HCT116 (cell line): ENCODE data around the gene MOGAT3. TPM values are rescaled to one million over a fixed set of nuclear protein-coding genes. Genes with fewer than 3 reads are reported as not detected.

Source experiments
- ATAC-seq: fragments of 200-7000 bp; cut with Tn5 transposase; 2 replicates; pipeline ENCODE4 v1.9.1; 2020; ENCODE audit warnings: mild to moderate bottlenecking, moderate library complexity
- BruUV-seq: library from RNA; stranded (reverse); fragments of 400-500 nt; replicated peaks from 2 replicates; lab custom pipeline; 2021; lab: Mats Ljungman, UMichigan
- CTCF ChIA-PET: fragments of 300-600 bp; sonication (Branson Sonifier 250); formaldehyde crosslinking; loops from one replicate; lab custom pipeline; 2021; ENCODE audit warnings: antibody characterized with exemption; lab: Charles Lee
- POLR2A ChIA-PET: fragments of 300-600, 350-600 bp; sonication (Branson Sonifier 250); formaldehyde crosslinking; loops from one replicate; lab custom pipeline; 2021; ENCODE audit warnings: antibody characterized with exemption; lab: Charles Lee
- RAD21 ChIA-PET, 2 experiments: fragments of 300-600 bp; sonication (Branson Sonifier 250); formaldehyde crosslinking; loops; one replicate each; lab custom pipeline; 2023; ENCODE audit warnings: low total read pairs in 2 of 2; ENCODE audit not compliant: uncharacterized antibody in 2 of 2, unreplicated experiment in 2 of 2, low non-redundant PET in 1 of 2; lab: Charles Lee
- DNase-seq: peaks from one replicate; pipeline ENCODE4 v3.0.0-alpha.2; 2010; ENCODE audit warnings: low read depth, low spot score
- H2AFZ ChIP-seq: fragments of 200-600 bp; shearing (Covaris generic), sonication (generic); 2 replicates; pipeline ENCODE4 v1.6.1; 2017; ENCODE audit warnings: low read depth, mixed run types, mixed read lengths, antibody characterized with exemption, low read length; ENCODE audit not compliant: poor library complexity, severe bottlenecking
- H3K27ac ChIP-seq: 2 replicates; pipeline ENCODE4 v1.5.1; 2012; ENCODE audit warnings: low read depth, low read length
- H3K27me3 ChIP-seq: fragments of 200-600 bp; sonication (generic); 2 replicates; pipeline ENCODE4 v1.6.1; 2016; ENCODE audit warnings: mixed run types, low read length, mixed read lengths; ENCODE audit not compliant: insufficient read depth
- H3K36me3 ChIP-seq, 2 experiments: fragments of 200-500 bp in 1 of 2; fragments of 200-600 bp in 1 of 2; sonication (Bioruptor generic) in 1 of 2; sonication (generic) in 1 of 2; 2 replicates each; pipeline versions ENCODE4 v1.5.1 to v1.6.1; 2014 to 2016; ENCODE audit warnings: low read length in 2 of 2, inconsistent platforms in 1 of 2, mixed read lengths in 1 of 2, mixed run types in 1 of 2; ENCODE audit not compliant: insufficient read depth in 2 of 2, control insufficient read depth in 1 of 2
- H3K4me1 ChIP-seq, 2 experiments: fragments of 200-600 bp in 1 of 2; sonication (generic) in 1 of 2; 2 replicates each; pipeline versions ENCODE4 v1.5.1 to v1.6.1; 2012 to 2017; ENCODE audit warnings: low read length in 2 of 2, inconsistent platforms in 1 of 2, mild to moderate bottlenecking in 1 of 2, mixed read lengths in 1 of 2, mixed run types in 1 of 2, moderate library complexity in 1 of 2; ENCODE audit not compliant: insufficient read depth in 2 of 2, control insufficient read depth in 1 of 2
- H3K4me2 ChIP-seq: fragments of 200-600 bp; sonication (generic); 2 replicates; pipeline ENCODE4 v1.6.1; 2017; ENCODE audit warnings: mixed run types, low read length, mixed read lengths
- H3K4me3 ChIP-seq, 2 experiments: fragments of 200-600 bp in 1 of 2; sonication (generic) in 1 of 2; replicated peaks in 1 of 2; 2 replicates each; pipeline ENCODE4 v1.5.1; 2011 to 2016; ENCODE audit warnings: low read length in 2 of 2, control low read depth in 1 of 2, low read depth in 1 of 2, mild to moderate bottlenecking in 1 of 2, mixed read lengths in 1 of 2, mixed run types in 1 of 2
- H3K79me2 ChIP-seq: fragments of 200-600 bp; sonication (generic); 2 replicates; pipeline ENCODE4 v1.6.1; 2017; ENCODE audit warnings: mild to moderate bottlenecking, mixed run types, low read length, moderate library complexity, mixed read lengths; ENCODE audit not compliant: insufficient read depth
- H3K9ac ChIP-seq: fragments of 200-600 bp; sonication (generic); 2 replicates; pipeline ENCODE4 v1.6.1; 2016; ENCODE audit warnings: low read length, mixed read lengths
- H3K9me2 ChIP-seq: fragments of 200-600 bp; sonication (generic), shearing (Covaris generic); 2 replicates; pipeline ENCODE4 v1.6.1; 2017; ENCODE audit warnings: mixed run types, mild to moderate bottlenecking, moderate library complexity; ENCODE audit not compliant: insufficient read depth
- H3K9me3 ChIP-seq, 2 experiments: fragments of 200-500 bp in 1 of 2; fragments of 200-600 bp in 1 of 2; sonication (Bioruptor generic) in 1 of 2; sonication (generic) in 1 of 2; 2 replicates each; pipeline ENCODE4 v1.6.1; 2014 to 2017; ENCODE audit warnings: low read length in 2 of 2, mixed read lengths in 2 of 2, inconsistent platforms in 1 of 2, low read depth in 1 of 2, mild to moderate bottlenecking in 1 of 2, mixed run types in 1 of 2, moderate library complexity in 1 of 2; ENCODE audit not compliant: control insufficient read depth in 1 of 2, insufficient read depth in 1 of 2
- H4K20me1 ChIP-seq: fragments of 200-600 bp; sonication (generic), shearing (Covaris generic); 2 replicates; pipeline ENCODE4 v1.6.1; 2017; ENCODE audit warnings: mixed run types, mild to moderate bottlenecking, moderate library complexity; ENCODE audit not compliant: insufficient read depth
- CBX3 ChIP-seq: IDR thresholded peaks from 2 replicates; pipeline ENCODE4 v1.6.1; 2012; ENCODE audit warnings: low read depth
- CEBPB ChIP-seq: IDR thresholded peaks from 2 replicates; pipeline ENCODE4 v1.6.1; 2012; ENCODE audit warnings: low read depth
- EGR1 ChIP-seq: IDR thresholded peaks from 2 replicates; pipeline ENCODE4 v1.6.1; 2012; ENCODE audit warnings: low read depth
- EZH2 ChIP-seq: fragments of 200-600 bp; sonication (generic); IDR thresholded peaks from 2 replicates; pipeline ENCODE4 v1.6.1; 2017; ENCODE audit warnings: antibody characterized with exemption, mixed run types
- EZH2phosphoT487 ChIP-seq: fragments of 200-600 bp; IDR thresholded peaks from 2 replicates; pipeline ENCODE4 v1.6.1; 2018; ENCODE audit warnings: antibody characterized with exemption, borderline replicate concordance
- FOSL1 ChIP-seq: IDR thresholded peaks from 2 replicates; pipeline ENCODE4 v1.6.1; 2012; ENCODE audit warnings: low read depth
- POLR2A ChIP-seq: IDR thresholded peaks from 2 replicates; pipeline ENCODE4 v1.7.0; 2011; ENCODE audit warnings: borderline replicate concordance; ENCODE audit not compliant: insufficient read depth, insufficient read length; ENCODE audit errors: extremely low read depth
- POLR2AphosphoS5 ChIP-seq: IDR thresholded peaks from 2 replicates; pipeline ENCODE4 v1.6.1; 2011; ENCODE audit warnings: mild to moderate bottlenecking, low read depth, low read length, moderate library complexity
- SIN3A ChIP-seq: IDR thresholded peaks from 2 replicates; pipeline ENCODE4 v1.6.1; 2012; ENCODE audit warnings: low read depth
- SP1 ChIP-seq: IDR thresholded peaks from 2 replicates; pipeline ENCODE4 v1.6.1; 2012; ENCODE audit warnings: low read depth
- SRF ChIP-seq: IDR thresholded peaks from 2 replicates; pipeline ENCODE4 v1.6.1; 2012; ENCODE audit warnings: low read depth
- intact Hi-C: fragments of 100-400 bp; cut with micrococcal nuclease; formaldehyde crosslinking; loops from 2 replicates; pipeline ENCODE4 v1.10.0; 2022
- total RNA-seq: library from RNA; stranded (reverse); gene quantifications from one replicate; pipeline ENCODE4 v1.2.1, GENCODE V29; 2021; ENCODE audit not compliant: unreplicated experiment
- TF ChIP-seq, protein P1 (sequence below): IDR thresholded peaks from 2 replicates; pipeline ENCODE4 v1.6.1; 2012; ENCODE audit warnings: low read depth
- TF ChIP-seq, protein P2 (sequence below): IDR thresholded peaks from 2 replicates; pipeline ENCODE4 v1.6.1; 2012

MOGAT3 gene
- total RNA-seq, 1 experiment from 2014 or later = not detected

DNA sequence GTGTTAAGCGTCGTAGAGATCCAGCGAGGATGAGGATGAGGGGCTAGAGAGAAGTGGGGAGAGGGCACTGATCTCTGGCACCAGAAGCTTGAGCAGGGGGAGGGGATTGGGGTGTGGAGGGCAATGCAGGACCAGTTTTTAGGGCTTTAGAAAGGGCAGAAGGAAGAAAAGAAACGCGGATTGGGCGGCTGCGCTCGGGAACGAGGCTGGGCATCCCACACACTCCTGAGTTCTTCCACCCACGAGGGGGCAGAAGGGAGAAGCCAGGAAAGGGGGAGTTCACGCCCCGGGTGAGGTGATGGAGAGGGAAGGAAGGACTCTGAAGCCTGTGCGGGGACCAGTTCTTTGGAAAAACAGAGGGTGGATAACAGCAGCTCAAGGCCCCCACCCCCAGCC lies 29.4 kb downstream of the MOGAT3 start:
- H4K20me1 ChIP-seq = no peaks in the 10 kb centered on the region
- no TSS peak for BruUV-seq
- no peak overlapping the region for H2AFZ ChIP-seq
- ATAC-seq = no peak
- no peak for DNase-seq
- ChIA-PET POLR2A (interaction anchor here (1.1 kb wide), 1 partner anchor 9 kb away, joined by 3 read pairs; no protein-coding TSS in a partner anchor), CTCF (interaction anchor here (1.0 to 1.6 kb wide), 3 partner anchors 21 to 111 kb away, joined by 3 to 12 read pairs (median 4); no protein-coding TSS in a partner anchor), RAD21 (no interaction called here)
- no peaks in the 10 kb centered on the region for H3K9me3 ChIP-seq
- TF ChIP-seq EGR1 = no peak
- TF ChIP-seq, protein P1, sequence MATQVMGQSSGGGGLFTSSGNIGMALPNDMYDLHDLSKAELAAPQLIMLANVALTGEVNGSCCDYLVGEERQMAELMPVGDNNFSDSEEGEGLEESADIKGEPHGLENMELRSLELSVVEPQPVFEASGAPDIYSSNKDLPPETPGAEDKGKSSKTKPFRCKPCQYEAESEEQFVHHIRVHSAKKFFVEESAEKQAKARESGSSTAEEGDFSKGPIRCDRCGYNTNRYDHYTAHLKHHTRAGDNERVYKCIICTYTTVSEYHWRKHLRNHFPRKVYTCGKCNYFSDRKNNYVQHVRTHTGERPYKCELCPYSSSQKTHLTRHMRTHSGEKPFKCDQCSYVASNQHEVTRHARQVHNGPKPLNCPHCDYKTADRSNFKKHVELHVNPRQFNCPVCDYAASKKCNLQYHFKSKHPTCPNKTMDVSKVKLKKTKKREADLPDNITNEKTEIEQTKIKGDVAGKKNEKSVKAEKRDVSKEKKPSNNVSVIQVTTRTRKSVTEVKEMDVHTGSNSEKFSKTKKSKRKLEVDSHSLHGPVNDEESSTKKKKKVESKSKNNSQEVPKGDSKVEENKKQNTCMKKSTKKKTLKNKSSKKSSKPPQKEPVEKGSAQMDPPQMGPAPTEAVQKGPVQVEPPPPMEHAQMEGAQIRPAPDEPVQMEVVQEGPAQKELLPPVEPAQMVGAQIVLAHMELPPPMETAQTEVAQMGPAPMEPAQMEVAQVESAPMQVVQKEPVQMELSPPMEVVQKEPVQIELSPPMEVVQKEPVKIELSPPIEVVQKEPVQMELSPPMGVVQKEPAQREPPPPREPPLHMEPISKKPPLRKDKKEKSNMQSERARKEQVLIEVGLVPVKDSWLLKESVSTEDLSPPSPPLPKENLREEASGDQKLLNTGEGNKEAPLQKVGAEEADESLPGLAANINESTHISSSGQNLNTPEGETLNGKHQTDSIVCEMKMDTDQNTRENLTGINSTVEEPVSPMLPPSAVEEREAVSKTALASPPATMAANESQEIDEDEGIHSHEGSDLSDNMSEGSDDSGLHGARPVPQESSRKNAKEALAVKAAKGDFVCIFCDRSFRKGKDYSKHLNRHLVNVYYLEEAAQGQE = no peak
- no peak for TF ChIP-seq CBX3
- no peak for TF ChIP-seq CEBPB
- no peak for TF ChIP-seq EZH2phosphoT487
- no peak for TF ChIP-seq SIN3A
- no peak for TF ChIP-seq FOSL1
- no peak for TF ChIP-seq SRF
- TF ChIP-seq SP1 = no peak
- TF ChIP-seq, protein P2, sequence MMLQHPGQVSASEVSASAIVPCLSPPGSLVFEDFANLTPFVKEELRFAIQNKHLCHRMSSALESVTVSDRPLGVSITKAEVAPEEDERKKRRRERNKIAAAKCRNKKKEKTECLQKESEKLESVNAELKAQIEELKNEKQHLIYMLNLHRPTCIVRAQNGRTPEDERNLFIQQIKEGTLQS = no peak
- no peak for TF ChIP-seq POLR2A
- no peak for TF ChIP-seq POLR2AphosphoS5
- TF ChIP-seq EZH2 = no peak
- H3K27me3 ChIP-seq = no peaks in the 10 kb centered on the region
- no peak overlapping the region for H3K9ac ChIP-seq
- H3K27ac ChIP-seq = no peak overlapping the region
- no peak overlapping the region for H3K4me3 ChIP-seq
- H3K36me3 ChIP-seq = no peaks in the 10 kb centered on the region
- H3K4me1 ChIP-seq = peaks cover 42 to 71% of the 10 kb centered on the region in 2 experiments
- H3K9me2 ChIP-seq = no peaks in the 10 kb centered on the region
- H3K79me2 ChIP-seq = no peaks in the 10 kb centered on the region
- intact Hi-C loops = no loop called here
- H3K4me2 ChIP-seq = no peak overlapping the region
